ENCODE results near the gene SLX9. TPM values are rescaled to one million over a fixed set of nuclear protein-coding genes. Genes with fewer than 3 reads are reported as not detected.

Gene SLX9
- total RNA-seq, 1 donor from 2014 or later, result 80.8 TPM

DNA sequence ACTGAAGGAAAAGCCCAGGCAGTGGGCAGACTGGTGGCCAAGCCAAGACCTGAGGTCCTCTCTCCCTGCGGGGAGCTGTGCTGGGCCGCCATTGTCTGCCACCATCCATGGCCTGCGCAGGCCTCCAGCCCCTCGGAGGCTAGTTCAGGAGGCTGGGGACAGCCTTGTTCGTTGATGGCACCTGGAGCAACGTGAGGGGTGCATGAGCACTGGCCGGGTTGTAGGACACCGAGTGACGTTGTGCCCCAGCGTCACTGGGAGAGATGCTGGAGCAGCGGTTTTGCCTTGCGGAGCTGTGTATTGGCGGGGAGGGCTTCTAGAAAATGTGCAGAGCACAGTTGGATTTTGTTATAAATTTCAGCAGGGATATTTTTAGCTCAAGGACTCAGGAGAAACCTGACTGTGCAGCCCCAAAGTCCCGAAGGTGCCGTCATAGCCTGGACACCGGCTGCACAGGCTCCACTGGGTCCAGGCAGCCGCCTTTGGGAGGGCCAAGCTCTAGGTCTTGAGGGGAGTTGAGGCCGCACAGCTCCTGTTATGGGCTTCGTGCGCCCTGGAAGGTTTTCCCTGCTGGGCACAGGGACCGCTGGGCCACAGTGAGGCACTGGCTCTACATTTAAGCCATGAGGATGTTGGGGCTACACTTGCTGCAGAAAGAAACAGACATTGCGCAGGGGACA is 86.4 kb downstream of the SLX9 start:
- H3K4me1 Mint-ChIP-seq, result no peaks in the 10 kb centered on the region
- no peak overlapping the region for H3K4me3 Mint-ChIP-seq
- peaks cover 16% of the 10 kb centered on the region for H3K27me3 Mint-ChIP-seq
- no peaks in the 10 kb centered on the region for H3K36me3 Mint-ChIP-seq (ENCODE audit: low read depth)
- DNase-seq, result no peak
- peaks cover 8% of the 10 kb centered on the region for H3K9me3 Mint-ChIP-seq
- intact Hi-C loops (cut with micrococcal nuclease), result no loop called here
- H3K27ac Mint-ChIP-seq, result no peak overlapping the region

Other genes with a start within 250 kb of the SLX9 start
- gene KRTAP10-12, start 242.9 kb upstream of the SLX9 start, total RNA-seq, result not detected in 2 replicates
- gene TSPEAR, start 228.5 kb upstream of the SLX9 start, total RNA-seq, result not detected in 2 replicates
- gene UBE2G2, start 138.2 kb upstream of the SLX9 start, total RNA-seq, result 143 and 148 TPM in 2 replicates
- gene SUMO3, start 122.0 kb upstream of the SLX9 start, total RNA-seq, result 90.3 and 90.6 TPM in 2 replicates
- gene PTTG1IP, start 66.3 kb upstream of the SLX9 start, total RNA-seq, result 44.2 and 46.5 TPM in 2 replicates
- gene ITGB2, start 19.1 kb upstream of the SLX9 start, total RNA-seq, result 265 and 266 TPM in 2 replicates
- 21.8 and 24.6 TPM in 2 replicates for gene ADARB1, start 134.6 kb downstream of the SLX9 start, total RNA-seq

Measured in activated CD4-positive, alpha-beta T cell treated with anti-CD3 and anti-CD28 coated beads, Interleukin-2, amount 10 ng/mL, durations not matched to agents 24 days and 14 days (primary cell).